ENCODE data around the gene STARD8.
A peak's percentile ranks its signal among the peaks of the same experiment; 100 is the strongest.
"Not testable (repeated sequence)": the region's sequence is repeated elsewhere in the genome, so short reads cannot be mapped to it uniquely, and the experiment has no call there.

The STARD8 gene

DNA sequence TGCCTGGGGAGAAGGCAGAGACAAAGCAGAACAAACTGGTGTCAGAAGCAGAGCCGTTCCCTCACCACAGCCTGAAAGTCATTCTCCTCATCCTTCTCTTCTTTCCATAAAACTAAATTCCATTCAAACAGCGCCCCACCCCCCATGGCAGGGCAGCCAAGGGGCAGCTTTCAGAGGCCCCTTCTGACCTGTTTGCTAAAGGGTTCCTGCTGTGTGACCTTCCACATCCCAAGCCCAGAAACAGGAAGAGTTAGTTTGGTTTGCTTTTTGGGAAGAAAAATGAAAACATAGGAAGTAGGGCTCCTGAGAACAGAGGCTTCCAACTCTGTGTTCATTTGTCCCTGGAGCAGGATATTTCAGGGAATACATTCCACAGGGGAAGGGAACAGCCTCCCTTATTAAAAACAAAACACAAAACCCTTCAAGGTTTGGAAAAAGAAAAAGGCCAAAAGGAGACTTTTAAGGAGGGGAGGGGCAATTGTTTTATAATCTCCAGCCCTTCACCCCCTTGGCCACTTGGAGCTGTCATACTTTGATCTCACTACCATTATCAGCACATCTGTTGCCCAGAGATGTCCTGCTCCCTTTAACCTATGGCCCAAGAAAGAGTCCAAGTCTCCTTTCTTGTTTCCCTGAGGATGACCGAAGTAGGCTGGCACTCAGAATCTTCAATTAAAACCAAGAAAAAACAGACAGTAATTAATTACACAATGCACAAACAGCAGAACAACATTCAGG lies 25.3 kb downstream of the STARD8 start:
- FAIRE-seq, result no peak
- no peak for DNase-seq (ENCODE audit: insufficient read length, low spot score)
- TF ChIP-seq POLR2A (IDR thresholded peaks at IDR 0.05; ENCODE audit: low read depth, low read length), result no peak

DNA sequence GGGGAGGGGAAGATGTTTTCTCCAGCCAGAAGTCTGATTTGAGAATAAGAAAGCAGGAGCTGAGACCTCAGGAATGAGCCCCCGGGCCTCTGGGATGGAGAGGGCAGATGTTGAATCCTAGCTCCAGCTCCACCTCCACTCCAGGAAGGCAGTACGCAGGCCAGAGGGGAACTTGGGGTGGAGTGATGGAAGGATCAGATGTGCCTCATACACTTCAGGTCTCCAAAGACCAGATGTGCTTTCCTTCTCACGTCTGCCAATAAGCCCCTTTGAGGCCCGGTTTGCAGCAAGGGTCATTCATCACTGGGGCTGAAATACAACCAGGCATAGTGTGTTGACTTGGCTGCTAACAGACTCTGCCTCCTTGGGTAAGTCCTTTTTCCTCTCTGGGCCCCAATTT lies 28.1 kb downstream of the STARD8 start:
- FAIRE-seq, result no peak
- no peak for DNase-seq (ENCODE audit: insufficient read length, low spot score)
- no peak for TF ChIP-seq POLR2A (IDR thresholded peaks at IDR 0.05; ENCODE audit: low read depth, low read length)

DNA sequence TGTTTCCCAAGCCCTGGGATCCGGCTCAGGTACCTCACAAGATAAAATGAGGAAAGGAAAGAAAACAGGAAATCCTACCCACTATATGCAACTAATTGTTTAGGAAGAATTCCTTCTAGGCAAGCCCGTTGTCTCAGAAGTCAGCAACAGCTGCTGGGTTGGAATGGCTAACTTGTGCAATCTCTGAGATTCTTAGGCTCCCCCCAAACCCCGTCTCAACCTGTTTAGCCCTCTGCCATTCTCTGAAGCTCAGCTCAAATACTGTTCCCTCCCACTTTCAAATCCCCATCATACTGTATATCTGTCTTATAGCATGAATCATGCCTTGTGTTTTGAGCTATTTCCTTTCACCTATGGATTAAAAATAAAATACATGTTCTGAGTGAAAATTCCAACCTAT lies 28.9 kb downstream of the STARD8 start:
- FAIRE-seq, result no peak
- TF ChIP-seq POLR2A (IDR thresholded peaks at IDR 0.05; ENCODE audit: low read depth, low read length), result no peak
- DNase-seq (ENCODE audit: insufficient read length, low spot score), result no peak

DNA sequence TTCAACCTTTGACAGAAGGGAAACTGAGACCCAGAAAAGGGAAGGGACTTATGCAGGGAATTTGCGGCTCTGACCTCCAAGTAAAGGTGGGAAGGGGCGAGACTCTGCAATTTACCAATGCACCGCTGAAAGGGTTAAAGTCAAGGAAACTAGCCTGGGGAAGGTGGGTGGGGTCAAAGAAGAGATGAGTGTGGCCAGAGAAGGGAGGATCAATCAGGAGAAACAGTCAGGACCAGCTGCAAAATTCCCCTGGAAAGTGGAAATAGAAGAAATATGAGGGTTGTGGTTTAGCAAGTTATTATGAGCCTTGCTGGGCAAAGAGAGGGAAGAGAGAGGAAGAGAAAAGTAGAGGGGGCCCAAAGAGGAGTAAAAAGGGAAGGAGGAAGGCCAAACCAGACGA lies 30.5 kb downstream of the STARD8 start:
- no peak for DNase-seq (ENCODE audit: insufficient read length, low spot score)
- no peak for TF ChIP-seq POLR2A (IDR thresholded peaks at IDR 0.05; ENCODE audit: low read depth, low read length)
- no peak for FAIRE-seq

DNA sequence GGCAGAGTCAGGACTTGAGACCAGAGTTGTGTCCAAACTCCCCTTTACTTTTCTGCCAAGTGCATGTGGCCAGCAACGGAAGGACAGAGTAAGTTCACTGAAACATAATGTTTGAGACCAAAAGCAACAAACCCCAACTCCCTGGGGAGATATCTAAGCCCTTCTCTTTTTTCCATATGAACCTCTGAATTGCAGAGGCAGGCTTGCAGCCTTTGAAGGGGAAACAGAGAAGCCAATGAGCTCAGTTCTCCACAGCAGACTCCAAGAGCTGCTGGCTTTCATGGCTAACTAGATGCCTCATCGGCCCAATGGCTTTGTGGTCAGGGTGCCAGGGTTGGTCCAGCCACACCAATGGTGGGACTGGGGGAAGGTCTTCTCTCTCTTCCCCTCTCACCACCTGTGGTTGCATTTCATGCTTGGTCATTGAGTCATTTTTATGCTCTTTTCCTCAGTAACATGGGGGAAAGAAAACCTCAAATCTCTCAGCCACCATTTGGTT lies 34.0 kb downstream of the STARD8 start:
- TF ChIP-seq POLR2A (IDR thresholded peaks at IDR 0.05; ENCODE audit: low read depth, low read length), result no peak
- DNase-seq (ENCODE audit: insufficient read length, low spot score) (no peak), FAIRE-seq (peak; percentile 15)

DNA sequence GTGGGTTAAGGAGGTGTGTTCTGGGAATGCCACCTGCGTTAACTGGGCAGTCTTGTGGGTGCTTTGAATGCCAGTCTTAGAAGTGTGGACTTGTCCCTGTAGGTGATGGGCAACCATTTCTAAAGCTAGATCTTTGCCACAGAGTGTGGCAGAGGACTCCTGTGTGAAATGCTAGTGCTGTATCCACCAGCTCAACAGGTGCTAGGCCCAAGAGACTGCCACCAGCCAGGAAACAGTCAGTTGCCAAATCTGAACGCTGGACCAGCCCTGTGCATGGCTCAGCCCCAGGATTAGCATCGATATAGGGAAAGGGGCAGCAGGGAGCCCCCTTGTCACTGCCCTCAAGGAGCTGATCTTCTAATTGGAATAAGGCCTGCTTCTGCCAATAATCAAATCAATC lies 35.3 kb downstream of the STARD8 start:
- DNase-seq (ENCODE audit: insufficient read length, low spot score) (no peak), FAIRE-seq (no peak)
- no peak for TF ChIP-seq POLR2A (IDR thresholded peaks at IDR 0.05; ENCODE audit: low read depth, low read length)

DNA sequence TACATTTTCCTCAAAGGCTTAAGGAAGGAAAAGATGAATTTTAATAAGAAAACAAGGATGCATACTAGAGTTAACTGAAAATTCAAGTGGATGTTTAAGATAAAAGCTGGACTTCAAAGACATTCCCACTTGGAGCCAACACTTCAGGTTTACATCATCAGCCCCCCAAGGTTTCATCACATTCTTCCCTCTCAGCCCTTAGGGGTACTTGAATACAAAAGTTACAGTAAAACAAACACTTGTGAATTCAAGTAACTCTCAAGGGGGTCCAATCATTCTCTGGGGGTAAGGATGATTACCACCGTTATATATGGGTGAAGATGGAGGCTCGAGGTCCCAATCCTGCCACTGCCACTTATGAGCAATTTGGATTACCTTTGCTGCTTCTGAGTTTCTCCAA lies 36.1 kb downstream of the STARD8 start:
- TF ChIP-seq POLR2A (IDR thresholded peaks at IDR 0.05; ENCODE audit: low read depth, low read length), result no peak
- no peak for FAIRE-seq
- DNase-seq (ENCODE audit: insufficient read length, low spot score), result no peak

DNA sequence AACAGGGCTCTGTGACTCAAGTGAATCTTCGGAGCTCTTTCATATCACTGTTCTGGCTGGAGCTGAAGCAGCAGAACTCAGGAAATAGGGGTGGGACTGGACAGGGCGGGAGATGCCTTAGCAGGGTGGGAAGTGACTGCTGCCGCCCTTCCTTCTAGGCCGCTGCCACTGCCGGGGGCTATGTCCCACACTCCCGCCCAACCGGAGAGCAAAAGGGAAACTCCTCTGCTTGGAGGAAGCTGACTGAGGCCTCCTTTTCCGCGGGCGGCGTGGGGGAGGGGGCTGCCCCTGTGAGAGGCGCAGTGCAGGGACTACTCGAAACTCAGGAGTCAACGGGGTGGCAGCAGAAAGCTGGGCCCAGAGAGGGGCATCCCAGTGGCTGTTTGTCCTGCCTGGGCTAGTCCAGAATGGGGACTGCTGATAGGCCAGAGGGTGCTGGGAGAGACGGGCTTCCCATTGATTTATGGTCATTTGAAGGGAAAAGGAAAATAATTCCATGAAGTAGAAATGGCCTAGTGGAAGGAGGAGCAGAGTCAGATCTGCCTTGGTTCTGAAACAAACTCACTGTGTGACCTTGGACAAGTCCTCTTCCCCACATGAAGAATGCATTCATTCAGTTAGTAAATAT lies 36.9 kb downstream of the STARD8 start:
- DNase-seq (ENCODE audit: insufficient read length, low spot score) (no peak), FAIRE-seq (no peak)

DNA sequence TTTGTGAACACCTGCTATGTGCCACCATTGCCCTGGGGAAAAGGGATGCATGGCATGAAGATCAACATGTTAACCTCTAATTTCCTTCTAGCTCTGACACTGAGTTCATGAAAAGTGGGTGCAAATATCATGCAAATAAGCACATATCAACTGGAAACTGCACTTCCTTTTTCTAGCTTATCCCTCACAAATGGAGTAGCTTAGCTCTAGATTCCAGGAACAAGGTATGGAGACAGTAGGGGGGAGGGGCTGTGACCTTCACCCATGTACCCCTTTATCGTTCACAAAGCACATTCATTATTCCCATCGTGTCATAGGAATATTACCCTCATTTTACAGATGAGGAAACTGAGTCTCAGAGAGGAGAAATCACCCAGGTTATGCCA lies 37.4 kb downstream of the STARD8 start:
- FAIRE-seq (no peak), DNase-seq (ENCODE audit: insufficient read length, low spot score) (no peak)
- TF ChIP-seq POLR2A (IDR thresholded peaks at IDR 0.05; ENCODE audit: low read depth, low read length), result no peak

More for the DNA sequence above, 36.9 kb downstream of the STARD8 start:
- TF ChIP-seq POLR2A (IDR thresholded peaks at IDR 0.05; ENCODE audit: low read depth, low read length), result no peak

DNA sequence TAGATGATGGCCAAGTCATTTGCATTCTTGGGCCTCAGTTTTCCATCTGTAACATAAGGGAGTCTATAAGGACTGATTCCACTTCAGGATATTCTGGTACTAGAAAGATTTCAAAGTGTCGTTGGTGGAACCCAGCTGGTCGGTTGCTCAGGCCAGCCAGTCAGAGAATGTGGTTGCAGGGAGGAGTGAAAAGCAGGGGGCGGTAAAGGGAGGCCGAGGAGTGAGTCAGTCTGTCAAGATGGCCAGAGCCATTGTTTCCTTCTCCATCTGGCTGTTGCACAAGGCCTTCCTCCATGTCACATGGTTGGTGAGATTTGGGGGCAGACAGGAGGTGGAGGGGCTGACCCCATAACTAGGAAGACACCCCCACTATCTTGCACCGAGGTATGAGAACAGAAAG lies 38.2 kb downstream of the STARD8 start:
- no peak for TF ChIP-seq POLR2A (IDR thresholded peaks at IDR 0.05; ENCODE audit: low read depth, low read length)
- DNase-seq (ENCODE audit: insufficient read length, low spot score), result no peak

DNA sequence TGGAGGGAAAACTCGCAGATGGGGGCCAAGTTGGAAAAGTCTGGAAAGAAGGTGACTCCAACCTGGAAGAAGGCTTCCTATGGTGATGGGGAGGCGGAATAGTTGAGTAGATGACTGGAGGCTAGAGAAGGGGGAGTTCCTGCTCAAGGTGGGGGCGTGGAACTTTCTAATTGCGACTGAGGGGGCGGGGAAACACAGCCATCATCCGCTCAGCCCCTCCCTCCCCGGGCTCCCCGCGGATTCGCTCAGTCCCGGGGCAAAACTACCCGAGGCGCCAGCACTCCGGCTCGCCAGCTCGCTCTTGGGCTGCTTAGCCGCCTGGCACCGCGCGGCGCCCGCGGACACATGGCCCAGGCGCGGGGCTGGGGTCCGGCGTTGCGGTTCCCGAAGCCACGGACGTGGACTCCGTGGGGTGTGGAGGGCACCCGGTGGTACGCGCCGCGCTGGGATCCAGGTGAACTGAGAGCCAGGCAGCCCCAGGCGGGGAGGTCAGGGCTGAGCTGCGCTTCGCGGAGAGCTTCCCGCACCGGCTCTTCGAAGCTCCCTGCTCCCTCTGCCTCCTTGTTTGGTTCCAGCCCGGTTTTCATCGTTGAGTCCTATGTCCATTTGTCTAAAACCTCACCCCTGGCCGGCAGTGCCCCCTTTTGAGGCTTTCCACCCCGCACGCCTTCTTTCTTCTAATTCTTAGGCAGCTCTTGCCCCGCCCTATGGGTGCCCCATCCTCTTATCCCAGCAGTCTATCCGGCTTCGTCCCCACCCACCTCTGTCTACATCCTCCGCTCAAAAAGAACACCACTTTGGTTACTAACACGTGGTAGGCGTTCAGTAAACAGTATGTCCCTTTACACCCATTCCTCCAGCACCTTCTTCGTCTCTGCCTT lies 38.9 kb downstream of the STARD8 start:
- FAIRE-seq (no peak), DNase-seq (ENCODE audit: insufficient read length, low spot score) (no peak)
- no peak for TF ChIP-seq POLR2A (IDR thresholded peaks at IDR 0.05; ENCODE audit: low read depth, low read length)

More for the DNA sequence above, 38.2 kb downstream of the STARD8 start:
- no peak for FAIRE-seq

DNA sequence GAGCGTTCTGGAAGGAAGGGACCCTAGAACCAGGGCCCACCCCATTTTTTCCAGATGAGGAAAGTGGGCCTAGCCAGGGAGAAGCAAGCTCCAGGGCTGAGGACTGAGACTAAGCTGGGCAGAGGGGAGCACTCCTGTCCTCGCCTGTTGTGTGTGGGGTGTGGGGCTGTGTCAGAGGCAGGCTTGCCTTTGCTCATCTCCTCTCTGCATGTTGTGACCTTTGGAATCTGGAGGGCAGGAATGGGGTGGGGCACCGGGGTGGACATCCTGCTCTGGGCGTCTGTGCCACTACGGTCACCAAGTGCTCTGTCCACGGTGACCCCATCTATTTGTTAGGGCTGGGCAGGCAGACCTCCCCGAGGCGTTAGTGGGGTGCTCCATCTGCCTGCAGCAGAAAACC lies 41.5 kb downstream of the STARD8 start:
- not testable (repeated sequence) for FAIRE-seq; DNase-seq (ENCODE audit: insufficient read length, low spot score)

DNA sequence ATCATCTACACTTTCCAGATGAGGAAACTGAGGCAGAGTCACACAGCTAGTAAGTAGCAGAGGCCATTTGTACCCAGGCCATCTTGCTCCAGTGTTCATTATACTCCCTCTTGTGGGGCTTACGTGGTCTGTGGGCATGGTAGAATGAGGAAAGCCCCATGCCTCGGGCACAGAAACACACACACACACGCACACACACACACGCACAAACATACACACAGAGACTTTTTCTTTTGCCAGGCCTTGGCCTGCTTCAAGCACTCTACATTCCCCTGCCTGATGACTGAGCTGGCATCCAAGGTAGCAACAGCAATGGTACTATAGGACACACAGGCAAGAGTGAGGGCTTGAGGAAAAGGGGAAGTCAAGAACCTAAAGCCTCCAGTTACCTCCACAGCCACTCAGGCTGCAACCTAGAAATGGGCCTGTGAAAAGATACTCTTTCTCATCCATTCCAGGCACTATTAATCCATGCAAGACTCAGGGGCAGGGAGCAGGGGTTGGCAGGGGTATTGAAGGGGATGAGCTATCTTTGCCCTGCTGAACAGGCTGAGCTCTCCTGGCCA lies 43.6 kb downstream of the STARD8 start:
- DNase-seq (ENCODE audit: insufficient read length, low spot score) (no peak), FAIRE-seq (no peak)
- no peak for TF ChIP-seq POLR2A (IDR thresholded peaks at IDR 0.05; ENCODE audit: low read depth, low read length)

DNA sequence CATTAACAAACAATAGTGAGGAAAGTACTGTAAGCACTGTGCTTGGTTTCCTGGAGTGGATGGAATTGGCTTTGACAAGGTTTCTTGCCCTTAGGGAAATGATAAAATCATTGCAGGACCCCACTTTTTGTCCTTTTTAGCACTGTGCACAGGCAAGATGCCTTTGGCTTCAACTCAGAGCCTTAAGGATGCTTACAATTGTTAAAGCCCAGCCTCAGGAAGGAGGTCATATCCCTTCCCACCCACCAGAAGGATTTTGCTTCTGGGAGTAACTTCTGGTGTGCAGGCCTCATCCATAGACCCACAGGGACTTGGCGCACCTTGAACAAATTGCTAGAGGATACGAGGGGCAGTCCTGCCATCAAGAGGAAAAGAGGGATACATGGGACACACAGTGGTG lies 44.5 kb downstream of the STARD8 start:
- FAIRE-seq, result no peak
- TF ChIP-seq POLR2A (IDR thresholded peaks at IDR 0.05; ENCODE audit: low read depth, low read length), result no peak

More for the DNA sequence above, 44.5 kb downstream of the STARD8 start:
- no peak for DNase-seq (ENCODE audit: insufficient read length, low spot score)
